GM21390 (cell line): Measurements from ENCODE around the gene PPP1R13L.

ENCODE experiments used
- ATAC-seq: cut with Tn5 transposase; IDR thresholded peaks from one replicate; pipeline ENCODE4 v1.9.1; 2021; ENCODE audit not compliant: unreplicated experiment

PPP1R13L gene

GRCh38 chr19:45370410-45371204, 34.3 kb downstream of the PPP1R13L start, which contains the start of gene ERCC2:
ERCC2 (minus strand) TSS chr19:45370573; CDS start chr19:45370540, 33 bp downstream.
- ATAC-seq = peak; percentile 93

- ATAC-seq = no peak
Observed at GRCh38 chr19:45368737-45369340, 36.0 kb downstream of the PPP1R13L start.

- ATAC-seq = no peak
Observed at GRCh38 chr19:45368127-45368526, 36.7 kb downstream of the PPP1R13L start.

- ATAC-seq = no peak
Observed at GRCh38 chr19:45364696-45365095, 40.2 kb downstream of the PPP1R13L start.

- no peak for ATAC-seq
Observed at GRCh38 chr19:45363861-45364459, 40.9 kb downstream of the PPP1R13L start.

- ATAC-seq = no peak
Observed at GRCh38 chr19:45362291-45362690, 42.6 kb downstream of the PPP1R13L start.

GRCh38 chr19:45361608-45362007, 43.3 kb downstream of the PPP1R13L start:
- no peak for ATAC-seq

- no peak for ATAC-seq
Observed at GRCh38 chr19:45358213-45358792, 46.6 kb downstream of the PPP1R13L start.

- no peak for ATAC-seq
Observed at GRCh38 chr19:45357445-45357783, 47.5 kb downstream of the PPP1R13L start.

- ATAC-seq = no peak
Observed at GRCh38 chr19:45356760-45357444, 48.0 kb downstream of the PPP1R13L start.

GRCh38 chr19:45355910-45356309, 49.0 kb downstream of the PPP1R13L start:
- no peak for ATAC-seq

GRCh38 chr19:45355402-45355801, 49.5 kb downstream of the PPP1R13L start:
- no peak for ATAC-seq

- no peak for ATAC-seq
Observed at GRCh38 chr19:45354241-45354842, 50.5 kb downstream of the PPP1R13L start.

GRCh38 chr19:45352914-45353796, 51.7 kb downstream of the PPP1R13L start:
- ATAC-seq = no peak

- ATAC-seq = no peak
Observed at GRCh38 chr19:45352471-45352870, 52.4 kb downstream of the PPP1R13L start.

GRCh38 chr19:45352062-45352461, 52.8 kb downstream of the PPP1R13L start:
- no peak for ATAC-seq

GRCh38 chr19:45351401-45351952, 53.4 kb downstream of the PPP1R13L start:
- ATAC-seq = no peak

GRCh38 chr19:45350477-45351058, 54.3 kb downstream of the PPP1R13L start:
- ATAC-seq = no peak

GRCh38 chr19:45349430-45349941, 55.4 kb downstream of the PPP1R13L start:
- ATAC-seq = no peak
